Prostate gland (tissue), 2 donors: ENCODE measurements around the gene RNASE9. TPM values are rescaled to one million over a fixed set of nuclear protein-coding genes. Genes with fewer than 3 reads are reported as not detected.

Experiments used
- DNase-seq: peaks from one replicate; pipeline ENCODE4 v3.0.0-alpha.2; 2019; ENCODE audit warnings: low spot score
- H3K27ac ChIP-seq, 2 donors: fragments of 200-600 bp; sonication (generic); 2 replicates each; pipeline ENCODE4 v1.5.1; 2017 to 2019
- H3K27me3 ChIP-seq: fragments of 200-600 bp; sonication (generic); replicated peaks from 2 replicates; pipeline ENCODE4 v1.5.1; 2019; ENCODE audit not compliant: insufficient read depth
- H3K36me3 ChIP-seq, 2 donors: fragments of 200-600 bp; sonication (generic); 1 replicate in 1 of 2; 2 replicates in 1 of 2; pipeline versions ENCODE4 v1.5.1 to v1.8.1; 2017 to 2019
- H3K4me1 ChIP-seq: fragments of 200-600 bp; sonication (generic); replicated peaks from 2 replicates; pipeline ENCODE4 v1.5.1; 2019
- H3K4me3 ChIP-seq, 2 donors: fragments of 200-600 bp; sonication (generic); 2 replicates each; pipeline ENCODE4 v1.5.1; 2017 to 2019
- H3K9me3 ChIP-seq: fragments of 200-600 bp; sonication (generic); 2 replicates; pipeline ENCODE4 v1.5.1; 2017
- POLR2A ChIP-seq: fragments of 450-650 bp; IDR thresholded peaks from one replicate; pipeline ENCODE4 v1.6.1; 2016; ENCODE audit warnings: antibody characterized with exemption, mild to moderate bottlenecking
- POLR2AphosphoS5 ChIP-seq: sonication (generic); formaldehyde crosslinking; IDR thresholded peaks from one replicate; pipeline ENCODE4 v1.6.1; 2017; ENCODE audit warnings: antibody characterized with exemption
- WGBS: methylation state at CpG from one replicate; pipeline ENCODE4 v1.1.5; 2018; 5-methylcytosine and 5-hydroxymethylcytosine counted together
- intact Hi-C: fragments of 100-400 bp; cut with DNase I; formaldehyde crosslinking; loops from one replicate; pipeline ENCODE4 v1.14.2; 2022
- total RNA-seq, 2 donors: library from RNA; depleted of rRNA; stranded (reverse); fragments of >200 nt; gene quantifications; one replicate each; pipeline ENCODE4 v1.1.0, GENCODE V29; 2016
- TF ChIP-seq, protein P1 (sequence below), 4 experiments: fragments of 200-600 bp in 2 of 4; fragments of 450-650 bp in 2 of 4; sonication (generic) in 2 of 4; IDR thresholded peaks; 1 replicate in 3 of 4; 2 replicates in 1 of 4; pipeline ENCODE4 v1.5.1; 2016 to 2019; ENCODE audit warnings: antibody characterized with exemption in 4 of 4, mild to moderate bottlenecking in 2 of 4, moderate library complexity in 2 of 4

Gene RNASE9
- total RNA-seq, 2 donors from 2014 or later, result not detected

DNA sequence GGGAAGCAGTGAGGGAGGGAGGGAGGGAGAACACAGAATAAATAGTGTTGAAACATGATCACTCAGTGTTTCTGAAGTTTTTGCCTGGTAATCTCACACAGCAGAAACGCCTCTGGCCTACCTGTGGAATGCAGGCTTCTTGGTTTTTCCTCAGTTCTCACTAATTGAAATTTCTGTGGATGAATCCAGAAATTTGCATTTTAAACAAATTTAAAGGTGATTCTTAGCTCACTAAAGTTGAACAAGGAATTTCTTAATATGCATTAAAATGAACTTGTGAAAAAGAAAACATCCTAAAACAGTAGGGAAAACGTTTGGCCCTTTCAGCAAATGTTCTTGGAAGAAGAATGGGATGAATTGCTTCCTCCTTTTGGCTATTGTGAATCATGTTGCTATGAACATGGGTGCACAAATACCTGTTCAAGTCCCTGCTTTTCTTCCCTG is 1.4 kb downstream of the RNASE9 start:
- no peak overlapping the region for H3K27ac ChIP-seq
- WGBS, result 16% methylated on average over 2 of the region's 2 CpGs
- no peaks in the 10 kb centered on the region for H3K4me1 ChIP-seq
- no peak overlapping the region for H3K4me3 ChIP-seq
- no peaks in the 10 kb centered on the region for H3K27me3 ChIP-seq
- TF ChIP-seq, protein P1, sequence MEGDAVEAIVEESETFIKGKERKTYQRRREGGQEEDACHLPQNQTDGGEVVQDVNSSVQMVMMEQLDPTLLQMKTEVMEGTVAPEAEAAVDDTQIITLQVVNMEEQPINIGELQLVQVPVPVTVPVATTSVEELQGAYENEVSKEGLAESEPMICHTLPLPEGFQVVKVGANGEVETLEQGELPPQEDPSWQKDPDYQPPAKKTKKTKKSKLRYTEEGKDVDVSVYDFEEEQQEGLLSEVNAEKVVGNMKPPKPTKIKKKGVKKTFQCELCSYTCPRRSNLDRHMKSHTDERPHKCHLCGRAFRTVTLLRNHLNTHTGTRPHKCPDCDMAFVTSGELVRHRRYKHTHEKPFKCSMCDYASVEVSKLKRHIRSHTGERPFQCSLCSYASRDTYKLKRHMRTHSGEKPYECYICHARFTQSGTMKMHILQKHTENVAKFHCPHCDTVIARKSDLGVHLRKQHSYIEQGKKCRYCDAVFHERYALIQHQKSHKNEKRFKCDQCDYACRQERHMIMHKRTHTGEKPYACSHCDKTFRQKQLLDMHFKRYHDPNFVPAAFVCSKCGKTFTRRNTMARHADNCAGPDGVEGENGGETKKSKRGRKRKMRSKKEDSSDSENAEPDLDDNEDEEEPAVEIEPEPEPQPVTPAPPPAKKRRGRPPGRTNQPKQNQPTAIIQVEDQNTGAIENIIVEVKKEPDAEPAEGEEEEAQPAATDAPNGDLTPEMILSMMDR (IDR thresholded peaks at IDR 0.05), result no peak
- no peak for TF ChIP-seq POLR2A
- TF ChIP-seq POLR2AphosphoS5, result no peak
- intact Hi-C loops, result no loop called here
- no peaks in the 10 kb centered on the region for H3K9me3 ChIP-seq
- no peak for DNase-seq
- no peaks in the 10 kb centered on the region for H3K36me3 ChIP-seq

DNA sequence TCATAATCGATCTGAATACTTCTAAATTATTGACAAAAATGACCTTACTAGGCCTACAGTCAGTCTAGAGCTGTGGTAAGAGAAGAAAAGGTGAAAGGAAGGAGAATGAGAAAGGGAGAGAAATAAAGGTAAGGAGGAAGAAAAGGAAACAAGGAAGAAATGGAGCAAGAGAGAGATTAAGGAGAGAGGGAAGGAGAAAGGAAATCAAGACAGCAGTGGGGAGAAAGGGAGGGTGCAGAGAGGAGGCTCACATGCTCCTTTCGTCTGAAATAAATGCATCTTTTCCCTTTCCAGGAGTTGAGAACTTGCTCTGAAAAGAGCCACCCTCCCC is 3.7 kb downstream of the RNASE9 start:
- Histone ChIP-seq H3K9me3 (no peaks in the 10 kb centered on the region), H3K27me3 (no peaks in the 10 kb centered on the region), H3K27ac (no peak overlapping the region), H3K4me3 (no peak overlapping the region), H3K36me3 (no peaks in the 10 kb centered on the region), H3K4me1 (no peaks in the 10 kb centered on the region)
- WGBS, result 64% methylated on average over 2 of the region's 2 CpGs
- intact Hi-C loops, result no loop called here
- TF ChIP-seq, protein P1 (IDR thresholded peaks at IDR 0.05), result no peak
- DNase-seq, result no peak

DNA sequence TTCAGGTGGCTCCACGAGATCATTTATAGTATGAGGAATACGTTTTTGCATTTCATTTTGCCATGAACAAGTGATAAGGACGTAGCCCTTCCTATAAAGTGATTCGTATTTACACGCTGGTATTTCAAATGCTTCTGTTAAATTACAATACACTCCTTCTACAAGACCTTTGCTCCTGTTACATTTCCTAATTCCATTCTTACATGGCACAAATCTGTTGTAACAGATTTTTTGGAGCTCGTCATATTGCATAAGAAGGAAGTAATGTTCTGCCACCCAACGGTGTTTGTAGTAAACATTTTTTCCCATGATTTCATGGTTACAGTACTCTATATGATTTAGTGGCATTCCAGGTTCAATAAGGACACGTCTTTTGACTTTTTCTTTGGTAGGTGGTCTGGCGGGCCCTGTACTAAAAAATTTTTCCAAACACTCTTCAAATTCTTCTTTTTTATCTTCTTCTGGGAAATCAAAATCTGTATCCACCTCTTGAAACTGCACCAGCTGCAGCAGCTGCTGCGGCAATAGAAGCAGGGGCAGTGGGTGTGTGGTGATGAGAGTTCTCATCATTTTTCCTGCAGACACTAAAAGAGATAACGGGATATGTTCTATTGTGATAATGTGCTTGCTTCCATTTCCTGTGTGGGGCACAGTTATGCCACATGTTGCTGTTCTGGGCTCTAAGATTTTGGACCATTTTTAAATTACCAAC is 4.2 kb downstream of the RNASE9 start:
- H3K27ac ChIP-seq, result no peak overlapping the region
- WGBS, result 79% methylated on average over 11 of the region's 11 CpGs
- intact Hi-C loops, result no loop called here

DNA sequence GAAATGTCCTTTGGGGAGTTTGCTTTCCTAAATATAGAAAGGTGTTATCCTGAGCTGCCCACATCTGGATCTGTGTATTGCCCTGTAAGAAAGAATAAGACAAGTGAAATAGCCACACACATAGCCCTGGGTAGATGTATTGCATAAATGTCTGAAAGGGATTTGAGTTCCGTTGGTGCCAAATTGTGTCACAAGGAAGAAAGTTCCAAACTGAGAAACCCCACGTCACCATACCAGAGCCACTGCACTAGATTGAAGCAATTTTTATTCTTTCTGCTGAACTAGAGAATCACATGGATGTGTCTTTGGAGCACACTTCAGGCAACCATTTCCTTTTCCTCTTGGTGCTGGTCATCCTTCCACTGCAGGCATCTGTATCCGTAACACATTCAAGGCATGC is 5.0 kb downstream of the RNASE9 start:
- WGBS, result 89% methylated on average over 3 of the region's 3 CpGs
- no peaks in the 10 kb centered on the region for H3K36me3 ChIP-seq
- no peak for DNase-seq

More for the DNA sequence above, 4.2 kb downstream of the RNASE9 start:
- Histone ChIP-seq H3K27me3 (no peaks in the 10 kb centered on the region), H3K36me3 (no peaks in the 10 kb centered on the region), H3K4me1 (no peaks in the 10 kb centered on the region), H3K4me3 (no peak overlapping the region), H3K9me3 (no peaks in the 10 kb centered on the region)
- TF ChIP-seq, protein P1 (IDR thresholded peaks at IDR 0.05), result no peak
- no peak for TF ChIP-seq POLR2A
- no peak for TF ChIP-seq POLR2AphosphoS5
- no peak for DNase-seq

DNA sequence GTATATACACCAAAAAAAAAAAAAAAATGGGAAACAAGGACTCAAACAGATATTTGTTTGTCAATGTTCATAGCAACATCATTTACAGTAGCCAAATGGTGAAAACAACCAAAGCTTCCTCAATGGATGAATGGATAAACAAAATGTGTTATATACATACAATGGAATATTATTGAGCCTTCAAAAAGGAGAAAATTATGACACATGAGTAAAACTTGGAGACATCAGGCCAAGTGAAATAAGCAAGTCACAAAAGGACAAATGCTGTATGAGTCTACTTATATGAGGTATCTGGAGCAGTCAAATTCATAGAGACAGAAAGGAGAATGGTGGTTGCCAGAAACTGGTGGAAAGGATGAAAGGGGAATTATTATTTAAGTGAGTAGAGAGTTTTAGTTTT is 7.8 kb downstream of the RNASE9 start:
- H3K9me3 ChIP-seq, result no peaks in the 10 kb centered on the region
- intact Hi-C loops, result no loop called here

More for the DNA sequence above, 5.0 kb downstream of the RNASE9 start:
- Histone ChIP-seq H3K4me3 (no peak overlapping the region), H3K9me3 (no peaks in the 10 kb centered on the region), H3K27ac (no peak overlapping the region), H3K4me1 (no peaks in the 10 kb centered on the region), H3K27me3 (no peaks in the 10 kb centered on the region)
- TF ChIP-seq POLR2AphosphoS5 (no peak), POLR2A (no peak)
- TF ChIP-seq, protein P1 (IDR thresholded peaks at IDR 0.05), result no peak
- intact Hi-C loops, result no loop called here

More for the DNA sequence above, 7.8 kb downstream of the RNASE9 start:
- Histone ChIP-seq H3K27ac (no peak overlapping the region), H3K36me3 (no peaks in the 10 kb centered on the region), H3K4me1 (no peaks in the 10 kb centered on the region), H3K27me3 (no peaks in the 10 kb centered on the region), H3K4me3 (no peak overlapping the region)
- TF ChIP-seq POLR2A, result no peak
- TF ChIP-seq POLR2AphosphoS5, result no peak
- TF ChIP-seq, protein P1 (IDR thresholded peaks at IDR 0.05), result no peak
- no peak for DNase-seq
